HG03108 (cell line): ENCODE data around the gene HOMER1.
"Not testable (repeated sequence)": the region's sequence is repeated elsewhere in the genome, so short reads cannot be mapped to it uniquely, and the experiment has no call there.

Source experiments
- ATAC-seq: cut with Tn5 transposase; IDR thresholded peaks from one replicate; pipeline ENCODE4 v1.9.1; 2021; ENCODE audit warnings: moderate library complexity; ENCODE audit not compliant: unreplicated experiment

HOMER1 gene

DNA sequence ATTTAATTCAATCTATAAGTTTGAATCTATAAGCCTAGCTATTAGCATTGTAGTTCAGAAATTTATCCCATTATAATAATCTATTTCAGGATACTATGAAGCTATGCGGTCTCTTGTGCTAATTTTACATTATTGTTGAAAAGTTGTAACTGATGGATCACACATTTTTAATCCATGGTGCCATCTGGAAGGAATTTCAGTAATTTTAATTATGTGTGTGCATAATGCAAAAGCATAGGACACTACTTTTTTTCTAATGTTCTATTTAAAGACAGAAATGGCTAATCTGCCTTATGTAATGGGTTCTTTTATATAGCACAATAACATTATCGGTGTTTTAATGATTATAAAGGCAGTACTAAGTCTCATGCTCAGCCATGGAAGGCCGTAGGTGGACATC lies 90.6 kb downstream of the HOMER1 start:
- ATAC-seq, result no peak

DNA sequence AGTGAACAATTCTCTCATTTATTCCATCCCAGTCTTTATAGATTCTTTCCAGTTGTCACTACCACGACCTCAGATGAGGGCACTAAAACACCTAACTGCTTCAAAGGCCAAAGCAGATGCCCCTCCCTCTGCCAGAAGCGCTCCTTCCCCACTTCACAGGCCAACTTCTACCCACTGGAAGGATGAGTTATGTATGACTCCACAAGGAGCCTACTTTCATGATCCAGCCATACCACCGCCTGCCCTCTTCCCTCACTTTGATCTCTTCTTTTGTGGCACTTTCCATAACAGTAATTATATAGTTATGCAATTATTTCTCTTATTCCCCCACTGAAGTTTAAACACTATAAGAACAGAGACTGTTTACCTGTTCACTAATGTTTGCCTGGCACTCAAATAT lies 93.7 kb downstream of the HOMER1 start:
- no peak for ATAC-seq

DNA sequence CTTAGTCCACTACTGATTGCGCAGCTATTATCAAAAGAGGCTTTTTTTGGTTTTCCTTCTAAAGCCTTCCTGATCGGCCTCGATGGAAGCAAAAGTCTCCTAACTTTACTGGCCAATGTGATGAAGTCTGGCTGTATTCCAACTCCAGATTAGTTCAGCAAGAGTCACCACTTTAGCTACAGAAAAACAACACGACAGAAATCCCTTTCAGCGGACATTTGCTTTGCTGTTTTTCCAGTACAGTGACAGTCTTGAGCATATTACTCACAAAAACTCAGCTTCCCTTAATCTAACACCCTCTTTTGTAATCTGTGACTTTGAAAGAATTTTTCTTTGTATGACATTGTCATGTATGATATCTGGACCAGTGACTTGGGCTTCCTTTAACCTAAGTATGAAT lies 95.7 kb downstream of the HOMER1 start:
- ATAC-seq, result no peak

DNA sequence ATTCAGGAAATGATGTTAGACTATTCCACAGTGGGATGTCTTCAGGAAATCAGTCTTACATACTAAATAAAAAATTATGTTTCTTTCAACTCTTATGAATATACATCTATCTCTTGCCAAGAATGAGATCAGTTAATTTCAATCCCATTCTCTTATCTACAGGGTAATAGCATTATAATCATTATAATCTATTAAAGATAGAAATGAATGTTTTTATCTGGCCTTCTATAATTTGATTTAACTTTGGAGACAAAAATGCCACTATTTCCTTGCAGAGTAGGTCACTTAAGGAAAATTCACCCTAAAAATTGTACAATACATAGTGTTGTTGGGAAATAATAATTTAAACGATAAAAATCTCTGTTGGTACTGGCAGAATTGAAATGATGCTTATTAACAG lies 96.4 kb downstream of the HOMER1 start:
- ATAC-seq, result no peak

DNA sequence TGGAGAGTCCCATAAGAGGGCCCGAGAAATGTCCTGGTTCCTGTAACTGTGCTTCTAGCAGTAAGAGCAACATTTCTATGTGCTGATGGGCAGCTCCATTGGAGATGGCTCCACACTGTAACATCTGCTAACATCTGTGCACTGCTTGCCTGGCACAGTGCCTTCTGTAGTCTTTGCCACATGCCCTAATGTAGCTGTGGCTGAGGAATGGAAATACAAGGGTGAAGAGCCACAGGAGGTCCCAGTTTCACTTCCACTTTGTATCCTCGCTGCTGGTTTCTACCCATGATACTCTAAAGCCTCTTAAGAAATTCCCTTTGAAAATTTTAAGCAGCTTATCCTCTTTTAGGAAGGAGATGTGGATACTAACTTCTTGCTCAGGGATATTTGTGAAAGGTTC lies 97.4 kb downstream of the HOMER1 start:
- peak; percentile 79 for ATAC-seq

DNA sequence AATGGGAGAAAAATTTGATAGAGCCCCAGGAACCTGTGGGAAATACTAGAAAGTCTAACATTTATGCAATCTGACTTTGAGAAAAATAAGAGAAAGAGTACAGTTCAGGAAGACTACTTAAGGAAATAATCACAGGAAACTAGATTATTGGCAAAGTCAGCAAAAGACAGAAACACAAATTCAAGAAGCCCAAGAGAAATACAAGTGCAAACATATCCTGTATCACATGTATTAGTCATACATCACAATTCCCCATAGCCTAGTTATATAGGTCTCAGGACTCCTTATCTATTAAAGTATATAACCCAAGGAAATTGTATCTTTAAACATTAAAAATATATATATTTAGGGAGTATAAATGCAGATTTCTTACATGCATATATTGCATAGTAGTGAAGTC lies 100.8 kb downstream of the HOMER1 start:
- ATAC-seq, result no peak

- no peak for ATAC-seq
Measured at GRCh38 chr5:79408028-79408427, 105.9 kb downstream of the HOMER1 start.

- no peak for ATAC-seq
Measured at GRCh38 chr5:79407591-79407990, 106.3 kb downstream of the HOMER1 start.

GRCh38 chr5:79401216-79401615 lies 112.7 kb downstream of the HOMER1 start:
- ATAC-seq, result no peak

- no peak for ATAC-seq
Measured at GRCh38 chr5:79399046-79399445, 114.9 kb downstream of the HOMER1 start.

DNA sequence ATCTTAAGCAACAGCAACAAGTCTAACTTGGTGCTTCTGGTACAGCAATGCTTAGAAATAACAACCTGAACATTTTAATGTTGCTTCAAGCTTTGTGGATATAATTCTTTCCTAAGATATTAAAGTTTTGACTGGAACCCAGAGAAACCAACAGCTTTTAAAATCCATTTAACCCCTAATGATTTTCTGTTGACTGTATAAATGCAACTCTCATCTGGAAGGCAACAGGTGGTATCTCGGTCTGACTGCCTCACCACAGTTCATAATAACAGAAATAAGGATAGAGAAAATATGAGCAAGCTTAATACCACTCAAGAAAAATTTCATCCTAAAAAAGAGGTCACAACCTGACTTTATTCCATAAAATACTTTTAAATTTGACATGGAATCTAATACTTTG lies 116.9 kb downstream of the HOMER1 start:
- ATAC-seq, result no peak

- ATAC-seq, result no peak
Measured at GRCh38 chr5:79396265-79396664, 117.7 kb downstream of the HOMER1 start.

GRCh38 chr5:79395296-79395695 lies 118.6 kb downstream of the HOMER1 start:
- no peak for ATAC-seq

DNA sequence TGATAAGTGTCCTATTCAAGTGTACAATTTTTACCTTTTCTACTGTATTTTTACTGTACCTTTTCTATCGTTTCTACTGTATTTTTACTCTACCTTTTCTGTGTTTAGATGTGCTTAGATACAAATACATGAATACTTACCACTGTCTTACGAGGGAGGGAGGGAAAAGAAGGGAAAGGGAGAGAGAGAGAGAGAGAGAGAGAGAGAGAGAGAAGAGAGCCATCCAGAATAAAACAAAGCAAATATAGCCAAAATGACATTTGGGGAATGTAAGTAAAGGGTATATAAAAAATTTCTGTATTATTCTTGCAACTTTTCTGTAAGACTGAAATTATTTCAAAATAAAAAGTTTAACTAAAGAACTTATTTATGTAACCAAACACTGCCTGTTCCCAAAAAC lies 121.2 kb downstream of the HOMER1 start:
- ATAC-seq, result no peak

- no peak for ATAC-seq
Measured at GRCh38 chr5:79386679-79387078, 127.3 kb downstream of the HOMER1 start.

DNA sequence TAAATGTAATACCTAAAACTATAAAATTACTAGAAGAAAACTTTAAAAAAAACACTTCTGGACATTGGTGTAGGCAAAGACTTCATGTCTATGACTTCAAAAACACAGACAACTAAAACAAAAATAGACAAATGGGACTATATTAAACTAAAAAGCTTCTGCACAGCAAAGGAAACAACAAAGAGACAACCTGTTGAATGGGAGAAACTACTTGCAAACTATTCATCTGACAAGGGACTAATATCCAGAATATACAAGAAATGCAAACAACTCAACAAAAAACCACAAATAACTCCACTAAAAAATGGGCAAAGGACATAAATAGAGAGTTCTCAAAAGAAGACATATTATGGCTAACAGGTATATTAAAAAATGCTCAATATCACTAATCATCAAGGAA lies 128.8 kb downstream of the HOMER1 start:
- not testable (repeated sequence) for ATAC-seq

DNA sequence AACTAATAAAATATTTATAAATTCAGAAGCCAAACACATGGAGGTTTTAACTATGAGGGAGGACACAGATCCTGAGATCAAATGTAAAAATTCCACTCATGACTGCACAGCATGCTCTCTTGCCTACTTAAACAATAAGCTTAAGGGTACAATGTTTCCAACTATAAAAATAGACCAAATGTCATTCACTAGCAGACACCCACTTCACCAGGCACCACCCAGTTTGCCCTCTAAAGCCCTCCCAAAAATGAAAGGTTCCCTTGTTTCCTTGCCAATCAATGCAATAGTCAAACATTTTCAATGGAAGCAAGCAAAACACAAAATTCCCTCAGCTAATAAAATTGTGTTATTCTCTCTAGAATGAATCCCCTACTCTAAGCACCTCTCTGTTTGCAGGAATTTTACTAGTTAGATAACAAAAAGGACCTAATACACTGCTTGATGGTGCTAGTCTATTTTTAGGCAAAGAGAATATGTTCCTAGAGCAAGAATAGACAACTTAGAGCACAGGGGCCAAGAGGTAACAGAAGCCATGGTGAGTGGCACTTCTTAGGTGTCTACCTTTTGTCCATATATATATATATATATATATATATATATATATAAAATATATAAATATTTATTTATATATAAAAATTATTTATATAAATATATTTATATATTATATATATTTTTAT lies 135.3 kb downstream of the HOMER1 start:
- no peak for ATAC-seq

- ATAC-seq, result no peak
Measured at GRCh38 chr5:79357398-79357797, 156.5 kb downstream of the HOMER1 start.

- no peak for ATAC-seq
Measured at GRCh38 chr5:79349881-79350280, 164.1 kb downstream of the HOMER1 start.

- no peak for ATAC-seq
Measured at GRCh38 chr5:79349047-79349446, 164.9 kb downstream of the HOMER1 start.

DNA sequence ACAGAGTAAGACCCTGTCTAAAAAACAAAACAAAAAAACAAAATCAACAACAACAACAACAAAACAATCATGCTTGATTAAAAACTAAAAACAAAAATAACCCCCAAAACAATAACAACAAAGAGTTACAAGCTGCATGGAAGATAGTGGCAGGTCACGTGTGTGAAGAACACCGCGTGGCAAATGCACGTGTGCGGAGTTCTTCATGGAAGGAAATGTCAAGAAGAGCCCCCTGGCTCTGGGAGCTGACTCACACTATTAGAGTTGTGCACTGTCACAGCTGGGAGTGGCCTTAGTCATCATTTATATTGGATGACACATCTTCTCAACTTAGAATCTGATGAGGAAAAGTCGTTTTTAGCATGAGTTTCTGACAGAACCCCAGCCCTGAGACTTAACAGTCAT lies 167.5 kb downstream of the HOMER1 start:
- no peak for ATAC-seq

DNA sequence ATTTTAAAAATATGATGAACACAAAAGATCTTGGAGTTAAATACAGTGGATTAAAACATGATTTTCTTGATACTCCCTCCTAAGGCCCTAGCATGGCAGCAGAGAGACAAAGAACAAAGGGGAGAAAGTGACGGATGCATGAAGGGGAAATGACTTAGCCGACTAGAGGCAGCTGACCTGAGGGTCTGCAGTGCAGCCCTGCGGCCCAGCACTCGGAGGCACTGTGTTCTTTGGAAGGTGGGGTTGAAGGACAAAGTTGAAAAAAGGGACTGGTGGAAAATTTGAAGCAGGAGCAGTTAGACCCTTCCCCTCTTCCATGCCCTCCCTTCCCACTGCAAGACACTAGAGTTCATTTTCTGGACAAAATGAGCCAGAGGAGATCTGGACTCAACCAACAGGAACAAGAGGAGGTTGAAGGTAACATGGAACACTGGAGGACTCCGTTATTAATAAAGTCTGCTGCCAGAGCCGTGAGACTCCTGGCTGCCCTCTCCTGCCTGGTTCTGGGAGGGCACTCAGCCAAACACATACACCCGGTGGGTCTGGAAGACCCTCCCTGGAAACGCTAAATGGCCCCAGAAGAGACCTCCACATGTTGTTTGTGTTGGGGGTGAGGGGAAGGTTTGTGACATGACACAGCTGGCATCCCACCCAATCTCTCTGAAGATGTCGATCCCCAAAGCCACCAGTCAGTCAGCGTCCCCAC lies 179.9 kb downstream of the HOMER1 start:
- ATAC-seq, result no peak

DNA sequence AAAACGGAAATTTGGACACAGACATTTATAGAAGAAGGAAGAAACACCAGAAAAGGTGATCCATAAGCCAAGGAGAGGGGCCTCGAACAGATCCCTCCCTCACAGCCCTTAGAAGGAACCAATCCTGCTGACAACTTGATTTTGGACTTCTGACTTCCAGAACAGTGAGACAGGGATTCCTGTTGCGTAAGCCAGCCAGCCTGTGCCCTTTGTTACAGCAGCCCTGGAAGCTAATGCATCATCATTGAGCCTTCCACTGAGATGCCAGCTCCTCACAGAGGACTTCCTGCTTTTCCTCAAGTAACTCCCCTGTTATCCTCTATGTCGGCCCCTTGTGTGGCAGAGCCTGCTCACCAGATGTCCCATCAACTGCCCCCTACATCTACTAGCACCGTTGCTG lies 183.9 kb downstream of the HOMER1 start:
- ATAC-seq, result no peak
